HG03025 (cell line): ENCODE results near the gene ID3.

Experiments
- ATAC-seq: cut with Tn5 transposase; IDR thresholded peaks from one replicate; pipeline ENCODE4 v1.9.1; 2021; ENCODE audit warnings: mild to moderate bottlenecking, moderate library complexity; ENCODE audit not compliant: unreplicated experiment, low FRiP score

ID3 gene

DNA sequence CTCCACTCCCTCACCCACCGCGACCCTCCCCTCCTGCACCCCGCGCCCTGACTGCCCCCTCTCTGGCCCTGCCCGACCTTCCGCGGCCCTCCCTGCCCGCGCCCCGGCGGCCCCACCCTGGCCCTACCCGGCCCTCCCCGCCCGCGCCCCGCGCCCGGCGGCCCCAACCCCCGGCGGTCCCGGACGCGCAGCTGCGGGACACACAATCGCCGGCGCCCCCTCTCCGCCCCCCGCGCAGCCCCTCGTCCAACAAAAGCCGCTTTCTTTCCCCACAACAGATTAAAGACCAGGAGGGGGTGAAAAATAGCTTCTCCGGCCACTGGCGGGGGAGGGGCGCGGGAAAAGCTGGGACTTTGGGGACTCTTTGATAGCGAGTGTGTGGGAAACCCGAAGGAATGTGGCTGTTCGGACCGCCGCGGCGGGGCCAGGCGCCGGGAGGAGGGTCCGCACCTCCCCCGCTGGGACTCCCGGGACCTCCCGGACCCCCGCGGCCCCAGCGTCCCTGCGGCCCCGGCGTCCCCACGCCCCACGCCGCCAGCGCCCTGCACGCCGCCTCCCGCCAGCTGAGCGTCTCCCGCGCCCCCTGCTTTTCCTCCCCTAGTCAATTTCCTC lies 8.8 kb upstream of the ID3 start:
- no peak for ATAC-seq

DNA sequence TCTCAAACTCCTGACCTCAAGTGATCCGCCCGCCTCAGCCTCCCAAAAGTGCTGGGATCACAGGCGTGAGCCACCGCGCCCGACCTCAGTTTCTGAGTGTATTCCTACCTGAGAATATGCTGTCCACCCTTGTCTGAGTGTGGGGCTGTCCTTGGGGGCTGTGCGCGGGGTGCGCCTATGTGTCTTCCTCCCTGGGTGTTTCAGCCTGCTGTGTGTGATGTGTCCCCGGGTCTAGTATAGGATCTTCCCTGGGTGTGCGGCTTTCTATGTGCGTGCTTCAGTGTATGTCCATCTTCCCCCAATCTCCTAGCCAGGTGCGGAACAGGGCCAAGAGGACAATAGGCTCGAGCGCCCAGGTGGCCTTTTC lies 8.3 kb upstream of the ID3 start:
- no peak for ATAC-seq

DNA sequence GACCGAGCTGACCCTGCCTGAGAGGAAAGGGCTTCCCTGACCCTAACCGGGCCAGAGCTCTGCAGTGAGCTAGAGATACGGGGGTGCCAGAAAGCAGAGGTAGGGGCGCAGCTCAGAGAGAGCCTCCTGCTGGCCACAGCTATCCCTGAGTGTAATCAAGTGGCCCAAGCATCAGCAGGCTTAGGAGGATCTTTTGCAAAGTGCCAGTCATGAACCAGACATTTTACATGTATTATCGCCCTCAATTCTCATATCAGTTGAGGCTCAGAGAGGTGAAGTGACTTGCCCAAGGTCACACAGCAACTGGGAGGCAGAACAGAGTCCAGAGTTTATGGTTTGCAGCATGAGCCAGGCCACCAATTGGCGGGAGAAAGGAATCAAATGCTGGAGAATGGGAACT lies 7.0 kb upstream of the ID3 start:
- ATAC-seq = no peak

DNA sequence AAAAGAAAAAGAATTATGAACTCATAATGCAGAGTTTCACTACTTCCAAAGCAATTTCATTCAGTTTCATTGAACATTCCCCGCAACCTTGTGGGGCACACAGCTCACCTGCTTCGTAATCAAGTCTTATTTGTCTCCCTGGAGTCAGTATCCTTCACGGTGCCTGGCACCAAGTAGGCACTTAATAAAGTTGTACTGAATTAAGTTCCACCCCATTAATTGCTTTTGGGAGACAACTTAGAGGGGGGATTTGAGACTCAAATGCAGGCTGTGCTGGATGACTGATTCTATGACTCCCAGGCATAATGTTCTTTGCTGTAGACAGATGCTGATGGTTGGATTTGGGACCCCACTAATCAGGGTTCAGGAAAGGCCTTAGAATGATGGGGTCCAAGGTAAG lies 6.5 kb upstream of the ID3 start:
- no peak for ATAC-seq

DNA sequence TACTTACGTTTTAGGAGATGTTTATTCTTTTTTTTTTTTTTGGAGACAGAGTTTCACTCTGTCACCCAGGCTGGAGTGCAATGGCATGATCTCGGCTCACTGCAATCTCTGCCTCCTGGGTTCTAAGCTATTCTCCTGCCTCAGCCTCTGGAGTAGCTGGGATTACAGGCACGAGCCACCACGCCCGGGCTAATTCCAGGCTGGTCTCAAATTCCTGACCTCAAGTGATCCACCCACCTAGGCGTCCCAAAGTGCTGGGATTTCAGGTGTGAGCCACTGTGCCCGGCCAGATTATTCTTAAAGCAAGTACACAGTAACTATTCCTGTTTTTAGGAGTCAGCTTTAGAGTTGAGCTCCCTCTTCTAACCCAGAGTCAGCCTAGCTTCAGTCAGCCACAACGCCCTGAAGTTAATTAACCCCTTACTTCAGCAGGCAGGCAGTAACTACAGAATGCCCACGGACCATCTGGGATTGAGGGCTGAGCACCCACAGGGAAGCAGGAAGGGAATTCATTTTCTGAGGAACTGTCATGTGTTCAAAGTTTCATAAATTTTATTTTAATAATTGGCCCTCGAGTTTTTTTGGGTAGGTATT lies 5.3 kb upstream of the ID3 start:
- ATAC-seq = no peak

DNA sequence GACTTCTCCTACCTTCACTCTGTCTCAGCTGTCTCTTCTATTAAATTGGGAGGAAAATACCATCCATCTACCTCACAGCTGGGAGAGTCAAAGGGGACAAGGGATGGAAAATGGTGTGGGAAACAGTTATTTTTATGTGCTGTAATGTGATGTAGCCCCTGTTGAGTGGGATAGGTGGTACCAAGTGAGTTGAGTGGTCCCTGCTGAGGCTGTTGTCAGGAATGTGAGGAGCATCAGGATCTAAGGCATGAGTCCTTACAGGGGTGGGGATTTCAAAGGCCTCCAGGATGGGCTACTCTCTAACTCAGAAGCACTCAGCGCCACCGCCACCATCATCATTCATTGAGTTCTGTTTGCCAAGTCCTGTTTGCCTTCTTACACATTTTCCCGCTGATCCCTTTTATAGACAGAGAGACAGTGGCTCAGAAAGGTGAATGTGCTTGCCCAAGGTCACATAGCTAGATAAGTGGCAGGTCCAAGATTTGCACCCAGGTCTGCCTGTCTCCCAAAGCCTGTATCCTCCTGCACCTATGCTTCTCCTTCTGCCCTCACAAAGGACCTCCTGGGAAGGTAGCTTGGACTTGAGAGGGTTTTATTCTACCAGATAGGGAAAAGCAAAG lies 4.6 kb upstream of the ID3 start:
- ATAC-seq = no peak

DNA sequence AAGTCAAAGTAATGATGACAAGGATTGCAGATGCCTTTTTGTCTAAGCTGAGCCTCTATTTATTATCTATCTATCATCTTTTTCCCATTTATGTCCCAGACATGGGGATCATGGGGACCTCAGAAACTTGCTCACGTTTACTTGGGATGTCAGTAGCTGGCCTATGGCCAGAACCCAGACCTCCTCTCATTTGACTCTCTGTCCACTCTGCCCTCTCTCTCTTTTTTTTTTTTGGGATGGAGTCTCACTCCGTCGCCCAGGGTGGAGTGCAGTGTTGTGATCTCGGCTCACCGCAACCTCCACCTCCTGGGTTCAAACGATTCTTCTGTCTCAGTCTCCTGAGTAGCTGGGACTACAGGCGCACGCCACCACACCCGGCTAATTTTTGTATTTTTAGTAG lies 3.7 kb upstream of the ID3 start:
- ATAC-seq = no peak

DNA sequence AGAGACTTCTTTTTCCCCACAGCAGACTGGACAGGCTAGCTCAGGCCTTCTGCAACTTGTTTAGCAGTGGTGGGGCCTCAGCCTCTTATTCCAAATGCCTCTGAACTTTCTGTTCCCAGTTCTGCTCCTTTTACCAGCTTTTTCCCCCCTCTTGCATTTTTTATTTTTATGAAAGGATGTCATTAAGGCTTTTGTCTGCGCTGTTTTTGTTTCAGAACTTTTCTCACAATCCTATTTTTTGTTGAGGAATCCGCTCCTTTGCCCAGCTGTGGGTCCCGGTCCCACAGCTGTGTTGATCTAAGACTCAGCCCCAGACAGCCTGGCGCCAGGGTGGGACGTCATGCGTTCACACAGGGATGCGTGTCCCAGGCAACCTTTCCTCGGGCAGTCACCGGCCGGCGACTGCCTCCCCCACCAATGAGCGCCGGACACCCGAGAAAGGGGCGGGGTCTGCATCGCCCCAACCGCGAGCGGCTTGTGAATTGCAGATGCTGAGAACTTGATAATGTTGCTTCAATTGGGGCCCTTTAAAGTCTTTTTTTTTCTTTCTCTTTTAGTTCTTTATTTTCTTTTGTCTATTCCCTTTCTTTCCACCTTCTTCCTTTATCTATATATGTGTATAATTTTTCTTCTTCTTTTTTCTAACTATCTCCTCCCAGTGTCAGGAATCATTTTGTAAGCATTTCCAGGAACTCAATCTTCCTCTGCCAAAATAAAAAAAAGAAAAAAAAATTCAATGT lies 3.0 kb upstream of the ID3 start:
- ATAC-seq = no peak

DNA sequence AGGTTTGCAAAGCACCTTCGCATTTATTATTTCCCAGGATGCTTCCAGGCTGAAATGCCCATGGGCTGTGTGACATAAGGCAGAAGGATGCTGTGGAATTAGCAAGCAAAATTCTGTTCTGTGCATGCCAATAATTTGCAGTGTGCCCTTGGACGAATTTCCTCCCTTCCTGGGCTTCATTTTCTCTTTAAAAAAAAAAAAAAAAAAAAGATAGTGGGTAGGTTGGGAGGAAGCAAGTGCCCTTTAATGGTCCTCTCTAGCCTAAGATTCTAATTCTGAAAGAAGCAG lies 2.5 kb upstream of the ID3 start:
- ATAC-seq = no peak

DNA sequence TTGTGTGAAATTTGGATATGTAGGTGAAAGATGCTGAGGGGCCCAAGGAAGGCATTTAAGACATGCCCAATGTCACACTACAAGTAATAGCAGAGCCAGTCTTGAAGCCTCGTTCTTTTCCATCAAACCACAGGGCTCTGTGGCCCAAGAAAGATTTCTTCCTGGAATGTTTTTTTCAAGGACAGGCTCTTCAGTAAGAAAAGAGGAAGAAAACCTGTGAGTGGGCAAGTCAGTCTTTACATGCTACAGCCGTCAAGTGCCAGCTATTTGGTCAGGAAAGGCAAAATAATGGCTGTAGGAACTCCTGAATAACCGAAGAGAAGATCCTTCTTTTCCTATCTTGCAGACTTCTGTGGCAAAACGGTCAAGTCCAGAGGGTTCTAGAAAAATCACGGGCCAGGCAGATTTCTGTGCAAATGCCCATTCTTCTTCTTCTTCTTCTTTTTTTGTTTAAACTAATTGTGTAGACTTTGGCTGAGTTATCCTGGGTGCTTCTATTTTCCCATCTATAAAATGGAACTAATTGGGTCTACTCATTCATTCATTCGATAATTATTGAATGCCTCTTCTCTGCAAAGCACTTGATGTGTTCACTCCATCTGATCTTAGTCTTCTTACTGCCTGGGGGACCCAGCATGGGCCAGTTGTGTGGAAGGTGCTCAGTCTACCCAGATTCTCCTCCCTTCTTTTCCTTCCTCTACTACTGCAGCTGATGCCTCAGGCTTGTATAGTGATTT lies 1.9 kb upstream of the ID3 start:
- no peak for ATAC-seq

DNA sequence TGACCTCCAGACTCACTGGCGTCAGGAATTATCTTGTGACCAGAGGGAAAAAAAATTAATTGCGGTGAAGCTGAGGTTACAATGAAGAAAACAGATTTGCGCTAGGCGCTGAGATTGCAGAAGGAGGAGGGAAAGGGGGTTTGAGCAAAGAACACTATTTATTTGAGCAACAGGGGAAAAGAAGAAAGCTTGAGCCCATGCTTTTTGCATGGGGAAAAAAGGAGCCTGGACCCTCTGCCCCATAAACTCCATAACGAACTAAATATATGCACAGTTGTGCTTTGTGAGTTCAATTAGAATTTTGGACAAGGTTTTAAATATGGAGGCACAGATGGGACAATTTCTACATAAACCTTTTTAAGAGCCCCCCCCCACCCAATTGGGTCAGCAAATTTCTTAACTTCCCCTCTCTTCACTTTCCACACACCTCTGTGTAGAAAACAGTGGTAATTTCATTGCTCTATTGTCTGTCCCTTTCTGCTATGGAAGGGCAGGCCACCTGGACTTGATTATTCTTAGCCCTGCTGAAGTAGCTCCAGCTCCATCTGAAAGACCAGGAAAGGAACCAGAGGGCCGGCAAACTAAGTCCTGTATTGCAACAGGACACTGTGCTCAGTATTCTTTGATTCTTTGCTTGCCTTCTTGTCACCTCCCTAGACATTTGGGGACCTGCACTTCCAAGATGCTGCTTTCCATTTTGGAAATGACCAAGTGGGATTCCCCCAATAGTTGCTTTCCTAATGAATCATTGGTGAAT lies 862 bp upstream of the ID3 start:
- no peak for ATAC-seq

DNA sequence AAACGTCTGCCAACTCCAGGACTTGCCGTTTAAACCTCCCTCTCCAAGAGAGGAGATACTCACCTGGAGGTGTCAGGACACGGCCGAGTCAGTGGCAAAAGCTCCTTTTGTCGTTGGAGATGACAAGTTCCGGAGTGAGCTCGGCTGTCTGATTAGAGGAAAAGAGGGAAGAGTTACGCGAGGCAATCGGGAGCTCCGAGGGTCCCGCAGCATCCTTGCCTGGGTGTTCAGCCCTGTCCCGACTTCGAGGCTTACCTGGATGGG lies 497 bp downstream of the ID3 start:
- ATAC-seq = no peak

DNA sequence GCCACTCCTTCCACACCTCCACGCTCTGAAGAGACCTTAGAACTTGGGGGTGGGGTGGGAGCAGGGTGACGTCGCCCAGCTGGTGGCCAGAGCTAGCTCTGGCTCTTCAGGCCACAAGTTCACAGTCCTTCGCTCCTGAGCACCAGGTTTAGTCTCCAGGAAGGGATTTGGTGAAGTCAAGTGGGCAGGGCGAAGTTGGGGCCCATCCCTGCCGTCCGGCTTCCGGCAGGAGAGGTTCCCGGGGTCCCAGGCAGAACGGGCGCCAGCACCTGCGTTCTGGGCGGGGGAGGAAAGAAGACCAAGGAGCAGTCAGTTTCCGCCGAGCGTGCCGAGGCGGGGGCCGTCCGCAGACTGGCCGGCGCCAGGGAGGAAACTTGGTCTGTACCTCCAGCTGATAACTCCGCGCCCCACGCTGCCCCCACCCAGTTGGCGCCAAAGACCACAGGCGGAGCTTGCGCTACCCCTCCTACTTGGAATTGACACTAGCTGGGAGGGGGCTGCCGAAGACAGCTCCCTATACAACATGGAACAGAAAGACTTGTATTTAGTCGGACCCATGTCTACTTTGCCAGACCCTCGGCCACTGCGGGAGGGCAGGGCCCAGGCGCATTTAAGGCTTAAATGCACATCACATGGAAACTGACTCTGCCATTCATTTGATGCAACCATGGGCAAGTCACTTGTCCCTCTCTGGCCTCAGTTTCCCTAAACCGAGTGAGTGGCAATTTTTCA lies 995 bp downstream of the ID3 start:
- ATAC-seq = no peak

DNA sequence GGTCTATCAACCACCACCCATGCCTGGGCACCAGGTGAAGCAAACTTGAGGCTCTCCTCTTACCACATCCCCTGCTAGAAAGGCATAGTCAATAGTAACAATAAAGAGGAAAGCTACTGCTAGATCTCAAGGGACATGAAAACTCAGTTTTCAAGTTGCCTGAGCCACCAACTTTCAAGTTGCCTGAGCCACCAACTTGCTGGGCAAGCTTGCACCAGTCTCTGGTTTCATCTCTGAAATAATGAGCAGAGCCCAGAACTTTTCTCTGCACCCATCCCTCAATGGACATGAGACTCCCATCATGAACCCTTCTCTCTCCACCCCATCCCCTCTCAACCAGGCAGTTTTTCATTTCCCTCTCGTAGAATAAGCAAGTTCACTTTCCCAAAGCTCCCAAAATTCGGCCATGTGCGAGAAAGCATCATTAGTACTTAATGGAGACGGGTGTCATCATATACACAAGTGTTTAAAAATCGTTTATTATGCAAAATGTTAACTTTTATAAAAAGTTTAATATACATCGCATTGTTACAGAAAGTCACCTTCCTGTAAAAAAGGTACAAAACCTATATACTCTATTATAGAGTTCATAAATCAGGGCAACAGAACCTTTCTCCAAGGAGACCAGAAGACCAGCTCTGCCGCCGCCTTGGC lies 1.7 kb downstream of the ID3 start:
- no peak for ATAC-seq

DNA sequence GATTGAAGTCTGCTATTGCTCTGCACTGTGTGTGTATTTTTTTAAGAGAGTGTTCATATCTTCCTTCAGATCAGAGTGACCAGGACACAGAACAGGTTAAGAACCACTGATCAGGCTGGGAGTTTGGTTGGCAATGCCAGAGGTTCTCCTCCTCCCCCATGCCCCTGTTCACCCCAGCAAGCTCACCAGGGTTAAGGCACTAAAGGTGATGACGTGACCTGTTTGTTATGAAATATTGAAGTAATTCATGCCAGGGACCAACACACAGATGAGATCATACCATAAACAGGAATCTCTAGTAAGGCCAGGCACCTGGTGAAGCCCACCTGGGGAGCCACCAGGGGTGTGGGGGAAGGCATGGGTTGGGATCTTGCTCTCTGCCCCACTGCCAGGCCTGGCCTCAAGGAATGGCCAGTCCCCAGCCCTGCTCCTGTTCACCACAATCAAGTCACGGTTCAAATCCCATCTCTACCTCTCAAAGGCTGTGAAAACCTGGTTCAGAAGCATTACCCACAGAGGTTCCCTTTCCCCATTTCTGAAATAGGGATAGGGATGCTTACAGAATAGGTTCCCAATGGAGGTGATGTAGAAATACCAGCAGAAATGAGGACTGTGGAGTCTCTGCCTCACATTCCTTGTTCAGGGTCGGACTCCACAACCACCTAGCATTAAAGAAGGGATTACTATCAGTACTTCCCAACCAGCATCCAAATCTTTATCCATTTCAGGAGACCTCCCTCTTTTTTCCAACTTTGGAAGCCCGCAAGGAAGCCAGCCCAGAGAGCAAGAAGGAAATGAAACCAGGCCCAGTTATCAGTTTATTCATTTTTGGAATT lies 2.4 kb downstream of the ID3 start:
- no peak for ATAC-seq

DNA sequence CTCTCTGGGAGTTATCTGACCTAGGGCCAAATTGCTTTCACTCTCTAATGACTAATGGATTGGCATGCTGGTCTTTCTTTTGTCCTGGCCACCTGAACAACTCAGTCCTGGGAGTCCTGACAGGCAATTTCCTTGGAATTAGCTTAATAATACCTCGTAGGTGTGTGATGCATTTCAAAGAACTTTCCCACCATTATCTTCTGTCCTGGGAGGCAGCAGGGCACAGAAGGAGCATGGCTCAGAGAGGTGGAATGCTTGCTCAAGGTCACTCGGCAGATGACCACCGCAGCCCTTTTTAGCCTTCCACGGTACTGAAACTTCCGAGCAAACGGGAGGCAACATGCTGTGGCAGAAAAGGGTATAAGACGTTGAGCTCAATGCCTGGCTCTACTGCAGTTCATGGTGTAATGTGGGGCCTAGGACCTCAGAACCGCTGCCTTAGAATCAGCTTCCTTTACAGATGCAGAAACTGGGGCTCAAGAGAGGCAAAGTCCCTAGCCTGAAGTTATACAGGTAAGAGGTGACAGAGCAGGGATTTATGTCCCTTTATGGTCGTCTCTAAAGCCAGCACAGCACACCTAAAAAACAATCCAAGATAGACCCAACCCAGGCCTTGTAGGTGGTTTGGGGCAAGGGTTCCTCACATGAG lies 3.2 kb downstream of the ID3 start:
- ATAC-seq = no peak

DNA sequence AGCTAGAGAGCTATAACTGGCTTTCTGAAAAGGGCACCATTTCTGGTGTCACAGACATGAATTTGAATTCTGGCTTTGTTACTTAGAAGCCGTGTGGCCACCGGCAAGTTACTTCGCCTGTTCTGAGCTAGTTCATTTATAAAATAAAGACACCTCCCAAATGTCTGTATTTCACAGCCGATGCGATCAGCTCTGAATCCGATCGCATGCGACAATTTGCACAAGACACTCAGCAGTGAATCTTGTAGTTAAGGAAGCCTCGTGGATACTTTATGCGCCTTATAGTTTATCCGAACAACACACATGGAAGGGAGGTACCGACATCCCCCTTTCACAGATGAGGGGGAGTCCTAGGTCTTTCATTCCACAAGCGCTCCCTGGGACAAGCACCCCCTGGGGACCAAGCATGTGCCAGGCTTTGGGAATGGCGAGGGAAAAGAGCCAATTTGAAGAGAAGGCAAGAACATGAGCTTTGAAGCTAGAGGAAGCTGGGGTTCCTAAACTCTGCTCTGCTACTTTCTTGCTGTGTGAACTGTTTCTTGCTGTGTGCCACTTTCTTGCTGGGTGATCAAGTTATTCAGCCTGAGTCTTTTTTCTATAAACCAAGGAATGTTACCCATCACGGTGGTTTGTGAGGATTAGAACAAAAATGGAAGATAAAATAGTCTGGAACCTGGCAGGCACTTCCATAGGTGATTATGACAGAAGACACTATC lies 3.9 kb downstream of the ID3 start:
- ATAC-seq = no peak
